Fibroblast of the aortic adventitia (primary cell): Measurements from ENCODE around the gene TNIP1. TPM values are rescaled to one million over a fixed set of nuclear protein-coding genes. Genes with fewer than 3 reads are reported as not detected.
A peak's percentile ranks its signal among the peaks of the same experiment; 100 is the strongest.

Experiments
- DNase-seq: peaks from one replicate; pipeline ENCODE4 v3.0.0-alpha.2; 2010; ENCODE audit warnings: low read depth
- H3K4me3 ChIP-seq: 2 replicates; pipeline ENCODE4 v1.5.1; 2011; ENCODE audit warnings: low read depth, mild to moderate bottlenecking, control low read depth, low read length, moderate library complexity
- CTCF ChIP-seq: IDR thresholded peaks from 2 replicates; pipeline ENCODE4 v1.5.1; 2011; ENCODE audit warnings: mild to moderate bottlenecking, low read length, control low read depth, inconsistent platforms; ENCODE audit not compliant: insufficient read depth
- total RNA-seq: library from RNA; depleted of rRNA; stranded (reverse); fragments of >200 nt; gene quantifications from 2 replicates; pipeline ENCODE4 v1.2.3, GENCODE V29; 2012; ENCODE audit warnings: low replicate concordance

The TNIP1 gene
- total RNA-seq, 1 donor, result 42.9 TPM

DNA sequence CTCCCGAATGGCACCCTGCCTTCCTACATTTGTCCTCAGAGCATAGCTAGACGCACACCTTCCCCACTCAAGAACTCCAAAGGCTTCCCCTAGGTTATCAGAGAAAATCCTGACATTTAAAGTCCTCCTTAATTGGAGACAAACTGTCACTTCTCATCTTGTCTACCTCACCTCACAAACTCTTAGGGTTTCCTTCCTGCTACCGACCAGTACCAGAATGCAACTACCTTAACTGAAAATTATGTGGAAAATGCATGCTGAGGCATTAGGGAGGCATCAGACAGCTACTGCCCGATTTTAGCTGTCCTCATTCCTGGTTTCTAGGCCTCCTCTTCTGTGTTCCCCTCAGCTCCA is 17.9 kb upstream of the TNIP1 start:
- no peak for DNase-seq
- TF ChIP-seq CTCF, result no peak
- no peak overlapping the region for H3K4me3 ChIP-seq

DNA sequence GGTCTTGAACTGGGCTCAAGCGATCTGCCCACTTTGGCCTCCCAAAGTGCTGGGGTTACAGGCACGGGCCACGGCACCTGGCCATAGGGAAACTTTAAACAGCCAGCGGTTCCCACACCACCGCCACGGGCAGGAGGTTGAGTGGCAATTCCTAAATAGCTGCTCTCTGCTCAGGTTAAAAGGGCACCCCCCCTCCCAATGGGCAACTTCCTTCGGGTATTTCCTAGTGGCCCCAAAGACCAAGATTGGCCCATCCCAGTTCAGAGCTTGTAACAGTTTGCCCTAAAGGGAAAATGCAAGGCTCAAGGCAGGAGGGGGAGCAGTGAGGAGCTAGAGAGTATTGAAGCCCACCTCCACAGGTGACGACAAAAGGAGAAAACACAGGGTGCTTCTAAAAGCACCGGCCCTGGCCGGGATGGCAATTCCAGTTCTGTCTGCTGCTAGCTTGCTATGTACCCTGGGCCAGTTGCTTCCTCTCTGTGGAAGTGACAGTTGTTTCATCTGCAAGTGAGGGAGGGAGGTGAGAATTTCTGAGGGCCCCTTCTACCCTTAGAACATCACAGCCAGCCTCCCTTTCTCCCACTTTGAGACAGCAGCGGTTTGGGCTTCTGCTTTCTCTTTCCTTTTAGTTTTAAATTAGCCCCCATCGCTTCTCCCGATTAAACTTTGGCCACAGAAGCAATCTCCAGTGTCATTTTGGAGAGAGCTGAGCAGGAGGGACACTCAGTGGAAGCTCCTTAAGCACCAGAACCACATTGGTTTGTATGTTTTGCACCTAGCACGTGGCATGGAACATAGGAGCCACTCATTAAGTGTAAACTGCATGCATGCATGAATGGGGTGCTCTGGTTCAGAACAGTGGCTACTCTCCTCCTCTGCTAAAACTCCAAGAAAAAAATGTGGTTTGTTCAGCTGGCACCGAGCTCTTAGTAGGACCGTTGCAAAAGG is 17.3 kb upstream of the TNIP1 start:
- DNase-seq, result no peak
- no peak overlapping the region for H3K4me3 ChIP-seq
- no peak for TF ChIP-seq CTCF

DNA sequence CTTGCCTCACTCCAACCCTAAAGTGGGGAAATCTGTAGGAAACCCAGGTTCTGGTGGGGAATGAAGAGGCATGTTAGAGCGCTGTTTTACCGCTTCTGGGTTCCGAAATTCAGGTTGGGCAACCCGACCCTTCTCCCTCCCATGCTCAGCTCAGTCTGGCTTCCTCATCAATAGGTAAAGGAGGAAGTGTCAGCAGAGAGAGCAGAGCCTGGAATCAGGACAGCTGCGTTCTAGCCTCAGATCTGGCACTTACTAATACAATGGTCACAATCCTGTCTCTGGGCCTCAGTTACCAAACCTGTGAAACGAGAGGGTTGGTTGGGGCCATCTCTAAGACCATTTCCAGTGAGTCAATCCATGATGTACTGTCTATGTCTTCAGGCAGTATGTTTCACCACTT is 16.2 kb upstream of the TNIP1 start:
- TF ChIP-seq CTCF, result no peak
- no peak overlapping the region for H3K4me3 ChIP-seq
- no peak for DNase-seq

GRCh38 chr5:151096001-151096373 is 15.2 kb upstream of the TNIP1 start:
- no peak overlapping the region for H3K4me3 ChIP-seq
- TF ChIP-seq CTCF, result no peak
- no peak for DNase-seq

GRCh38 chr5:151095341-151096000 is 14.6 kb upstream of the TNIP1 start:
- H3K4me3 ChIP-seq, result no peak overlapping the region
- no peak for DNase-seq
- no peak for TF ChIP-seq CTCF

- TF ChIP-seq CTCF, result no peak
- H3K4me3 ChIP-seq, result no peak overlapping the region
- DNase-seq, result peak; percentile 55
Observed at GRCh38 chr5:151094852-151095245, 14.0 kb upstream of the TNIP1 start.
